Measurements from ENCODE around the gene GPR31. TPM values are rescaled to one million over a fixed set of nuclear protein-coding genes. Genes with fewer than 3 reads are reported as not detected.

GPR31 gene
- polyA plus RNA-seq, 2 of the 4 experiments (the other 2 are of a cell fraction): not detected

- Histone ChIP-seq H3K4me3 (no peak overlapping the region), H3K9me3 (no peaks in the 10 kb centered on the region), H3K4me1 (no peaks in the 10 kb centered on the region), H3K4me2 (no peak overlapping the region), H3K27ac (no peak overlapping the region)
- WGBS (ENCODE audit: missing lambda C conversion rate): 55% methylated on average over 12 of the region's 13 CpGs
- ChIA-PET POLR2A (no interaction called here), CTCF (interaction anchor here (2.7 kb wide), 1 partner anchor 361 kb away, joined by 8 read pairs; no protein-coding TSS in a partner anchor)
- FAIRE-seq (no peak), DNase-seq (ENCODE audit: low read depth in 1 of 2, low spot score in 1 of 2) (no peak), ATAC-seq (no peak)
- no peak for TF ChIP-seq NPAS2 (CRISPR knock-in tag; IDR thresholded peaks at IDR 0.05; ENCODE audit: borderline replicate concordance)
- TF ChIP-seq POLR2AphosphoS2 (conservative IDR thresholded peaks at IDR 0.05; ENCODE audit: low read length): no peak
- no peak for TF ChIP-seq HMGXB4 (CRISPR knock-in tag; IDR thresholded peaks at IDR 0.05; ENCODE audit: borderline replicate concordance)
- no peak for TF ChIP-seq TFCP2L1 (CRISPR knock-in tag; IDR thresholded peaks at IDR 0.05)
- no peak for TF ChIP-seq CHD2 (IDR thresholded peaks at IDR 0.05; ENCODE audit: low read length, partially characterized antibody)
- no peak for TF ChIP-seq KDM5A (IDR thresholded peaks at IDR 0.05)
- no peak for TF ChIP-seq GATA3 (IDR thresholded peaks at IDR 0.05; ENCODE audit: borderline replicate concordance)
- TF ChIP-seq EHF (CRISPR knock-in tag; IDR thresholded peaks at IDR 0.05): no peak
- TF ChIP-seq PBX3 (IDR thresholded peaks at IDR 0.05): no peak
Measured at GRCh38 chr6:167136376-167136775, 21.4 kb downstream of the GPR31 start.

GRCh38 chr6:167134448-167135328 lies 23.1 kb downstream of the GPR31 start:
- DNase-seq (ENCODE audit: low read depth in 1 of 2, low spot score in 1 of 2) (no peak), FAIRE-seq (no peak), ATAC-seq (no peak)
- Histone ChIP-seq H3K27ac (no peak overlapping the region), H3K4me1 (no peaks in the 10 kb centered on the region), H3K9me3 (no peaks in the 10 kb centered on the region), H3K4me3 (no peak overlapping the region), H3K4me2 (no peak overlapping the region)
- 59% methylated on average over 23 of the region's 23 CpGs for WGBS (ENCODE audit: missing lambda C conversion rate)
- ChIA-PET CTCF (interaction anchor here (0.7 to 1.0 kb wide), 2 partner anchors 348 to 360 kb away, joined by 3 to 5 read pairs; no protein-coding TSS in a partner anchor), POLR2A (no interaction called here)
- TF ChIP-seq NFE2L2 (conservative IDR thresholded peaks at IDR 0.05; ENCODE audit: low read length): no peak

- Histone ChIP-seq H3K9me3 (no peaks in the 10 kb centered on the region), H3K4me2 (no peak overlapping the region), H3K27ac (no peak overlapping the region), H3K4me1 (no peaks in the 10 kb centered on the region), H3K4me3 (no peak overlapping the region)
- no peak for TF ChIP-seq PHF8 (IDR thresholded peaks at IDR 0.05; ENCODE audit: borderline replicate concordance, low read depth)
- TF ChIP-seq CTCF (IDR thresholded peaks at IDR 0.05): no peak
- no peak for TF ChIP-seq PBX3 (IDR thresholded peaks at IDR 0.05)
- TF ChIP-seq HES2 (IDR thresholded peaks at IDR 0.05): no peak
- TF ChIP-seq CHD2 (IDR thresholded peaks at IDR 0.05; ENCODE audit: low read length, partially characterized antibody): no peak
- ATAC-seq (no peak), FAIRE-seq (no peak), DNase-seq (ENCODE audit: low read depth in 1 of 2, low spot score in 1 of 2) (no peak)
- ChIA-PET CTCF (no interaction called here), POLR2A (no interaction called here)
- 69% methylated on average over 31 of the region's 33 CpGs for WGBS (ENCODE audit: missing lambda C conversion rate)
Measured at GRCh38 chr6:167130712-167131684, 26.8 kb downstream of the GPR31 start.

Measured in A549 (cell line).